Fibroblast of peridontal ligament (primary cell): ENCODE results near the gene TNFRSF14.
"Not testable (repeated sequence)": the region's sequence is repeated elsewhere in the genome, so short reads cannot be mapped to it uniquely, and the experiment has no call there.

ENCODE experiments used
- DNase-seq: peaks from one replicate; pipeline ENCODE4 v3.0.0-alpha.2; 2010; ENCODE audit errors: extremely low read depth

The TNFRSF14 gene

DNA sequence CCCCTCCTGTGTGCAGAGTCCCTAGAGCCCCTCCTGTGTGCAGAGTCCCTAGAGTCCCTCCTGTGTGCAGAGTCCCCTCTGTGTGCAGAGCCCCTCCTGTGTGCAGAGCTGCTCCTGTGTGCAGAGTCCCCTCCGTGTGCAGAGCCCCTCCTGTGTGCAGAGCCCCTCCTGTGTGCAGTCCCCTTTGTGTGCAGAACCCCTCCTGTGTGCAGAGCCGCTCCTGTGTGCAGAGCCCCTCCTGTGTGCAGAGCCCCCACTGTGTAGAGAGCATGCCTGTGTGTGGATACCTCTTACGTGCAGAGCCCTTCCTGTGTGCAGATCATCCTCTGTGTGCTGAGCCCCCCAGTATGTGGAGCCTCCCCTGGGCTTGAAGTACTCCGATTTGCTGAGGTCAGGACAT, 17.8 kb upstream of the TNFRSF14 start:
- no peak for DNase-seq

DNA sequence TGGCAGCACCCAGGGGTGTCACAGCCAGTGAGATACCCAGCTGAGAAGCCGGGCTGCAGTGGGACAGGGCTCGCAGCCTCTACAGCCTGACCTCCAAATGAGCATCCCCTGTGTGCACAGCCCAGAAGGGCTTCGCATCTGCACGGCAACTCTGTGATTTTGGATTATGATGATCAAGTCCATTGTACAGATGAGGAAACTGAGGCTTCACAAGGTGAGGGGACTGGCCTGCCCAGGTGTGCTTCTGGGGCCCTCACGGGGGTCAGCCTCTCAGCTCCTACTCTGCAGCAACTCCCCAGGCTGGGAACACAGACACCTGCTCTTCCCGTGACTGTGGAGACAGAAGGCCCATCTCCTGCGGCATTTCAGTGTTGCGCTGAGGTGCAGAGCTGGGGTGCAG, 17.3 kb upstream of the TNFRSF14 start:
- no peak for DNase-seq

DNA sequence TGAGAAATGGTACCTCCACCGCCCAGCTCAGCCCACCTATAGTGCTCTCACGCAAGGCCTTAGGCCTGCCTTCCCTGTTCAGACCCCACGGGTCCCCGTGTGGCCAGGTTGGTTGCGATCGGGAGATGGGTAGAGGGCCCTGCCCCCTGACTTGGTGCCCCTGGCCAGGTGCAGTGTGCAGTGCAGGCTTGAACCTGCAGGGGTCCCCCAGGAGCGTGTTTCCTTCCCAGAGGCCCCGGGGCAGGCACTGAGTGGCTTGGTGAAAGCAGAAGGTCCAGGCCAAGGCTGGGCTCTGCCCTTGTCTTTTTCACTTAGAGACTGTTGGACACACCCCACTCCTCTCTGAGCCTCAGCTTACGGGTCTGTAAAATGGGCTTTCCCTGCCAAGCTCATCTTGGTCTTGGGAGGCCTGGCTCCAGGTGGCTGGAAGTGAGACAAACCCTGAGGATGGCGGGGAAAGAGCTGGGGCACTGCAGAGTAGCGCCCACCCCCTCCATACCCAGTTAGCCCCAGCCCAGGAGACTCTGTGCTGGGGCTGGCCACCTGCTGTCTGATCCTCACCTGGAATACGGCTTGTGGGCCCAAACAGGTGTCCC, 16.8 kb upstream of the TNFRSF14 start:
- DNase-seq, result no peak

DNA sequence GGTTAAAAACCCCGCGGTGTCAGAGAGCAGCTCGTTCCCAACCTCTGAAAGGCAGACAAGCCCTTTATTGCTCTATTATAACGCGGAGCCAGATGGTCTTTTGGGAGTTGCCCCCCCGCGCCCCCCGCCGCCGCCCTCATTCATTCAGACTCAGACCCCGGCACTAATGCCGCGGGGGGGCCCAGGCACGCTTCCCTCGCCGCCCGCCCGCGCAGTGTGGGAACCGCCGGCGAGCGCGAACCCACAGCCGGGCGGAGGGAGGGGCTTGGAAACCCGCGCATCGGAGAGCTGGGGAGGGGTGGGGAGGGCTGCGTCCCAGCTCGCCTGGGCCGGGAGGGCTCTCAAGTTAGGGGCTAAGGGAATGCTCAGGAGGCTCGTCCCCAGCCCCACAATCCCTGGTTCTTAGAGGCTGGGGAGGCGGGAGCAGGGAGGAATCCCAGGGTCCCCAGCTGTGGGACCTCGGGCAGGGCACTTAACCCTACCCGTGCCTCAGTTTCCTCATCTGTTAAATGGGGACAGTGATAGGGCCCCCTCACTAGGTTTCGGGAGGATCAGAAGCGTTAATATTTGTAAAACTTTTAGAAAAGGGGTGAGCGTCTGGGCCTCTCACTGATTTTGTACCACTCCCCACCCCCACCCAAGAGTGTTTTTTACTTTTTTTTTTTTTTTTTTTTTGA, 15.2 kb upstream of the TNFRSF14 start:
- no peak for DNase-seq

DNA sequence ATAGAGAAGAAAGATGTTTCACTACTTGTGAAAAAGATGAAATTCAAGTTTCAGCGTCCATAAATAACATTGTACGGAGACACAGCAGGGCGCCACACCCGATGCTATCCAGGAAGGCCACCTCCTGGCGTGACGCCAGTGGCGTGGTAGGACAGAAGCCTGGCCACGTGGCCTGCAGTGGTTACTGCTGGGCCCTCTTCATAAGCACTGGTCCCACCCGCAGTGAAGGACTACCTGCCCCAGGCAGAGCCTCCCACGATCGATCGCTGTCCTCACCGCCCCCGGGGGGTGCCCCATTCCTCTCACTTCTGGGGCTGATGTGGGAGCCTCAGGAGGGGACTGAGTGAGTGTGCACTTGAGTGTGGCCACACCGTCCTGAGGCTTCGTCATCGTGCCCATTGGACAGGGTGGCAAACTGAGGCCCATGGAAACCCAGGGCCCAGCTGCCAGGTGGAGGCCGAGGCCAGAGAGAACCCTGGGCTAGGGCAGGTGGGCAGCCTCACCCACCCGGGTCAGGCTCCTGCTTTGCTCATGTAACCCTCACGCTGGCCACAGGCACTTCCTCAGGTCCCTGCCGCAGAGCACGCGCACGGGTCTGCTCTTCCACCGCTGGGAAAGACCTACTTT, 14.4 kb upstream of the TNFRSF14 start:
- DNase-seq, result no peak

DNA sequence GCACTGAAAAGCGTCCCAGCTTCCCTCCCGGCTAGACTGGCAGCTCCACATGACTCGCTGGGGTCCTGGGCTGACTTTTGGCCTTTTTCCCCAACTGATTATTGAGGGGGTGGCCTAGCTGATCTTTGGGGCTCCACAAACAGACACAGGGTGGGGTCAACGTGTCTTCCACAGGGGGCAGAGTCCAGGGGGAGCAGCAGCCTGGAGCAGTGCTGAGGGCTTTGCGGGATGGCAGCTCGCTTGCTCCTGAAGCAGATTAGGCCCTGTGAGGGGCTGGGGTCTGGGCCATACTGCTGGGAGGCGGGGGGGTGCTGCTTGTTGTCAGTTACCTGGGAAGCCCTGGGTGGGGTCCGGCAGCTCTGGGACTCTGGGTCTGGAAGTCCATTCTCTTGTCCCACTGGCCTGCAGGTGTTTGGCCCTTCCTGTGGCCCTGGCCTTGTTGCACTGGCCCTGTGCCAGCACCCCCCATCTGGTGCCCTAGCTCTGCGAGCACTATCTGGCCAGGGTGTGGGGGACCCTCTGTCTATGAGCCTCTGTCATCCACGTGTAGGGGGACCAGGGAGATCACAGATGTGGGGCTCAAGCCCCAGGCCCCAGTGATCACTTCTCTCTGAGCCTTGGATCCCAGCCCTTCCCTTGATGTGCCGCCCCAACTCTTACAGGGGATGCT, 13.8 kb upstream of the TNFRSF14 start:
- DNase-seq, result no peak

DNA sequence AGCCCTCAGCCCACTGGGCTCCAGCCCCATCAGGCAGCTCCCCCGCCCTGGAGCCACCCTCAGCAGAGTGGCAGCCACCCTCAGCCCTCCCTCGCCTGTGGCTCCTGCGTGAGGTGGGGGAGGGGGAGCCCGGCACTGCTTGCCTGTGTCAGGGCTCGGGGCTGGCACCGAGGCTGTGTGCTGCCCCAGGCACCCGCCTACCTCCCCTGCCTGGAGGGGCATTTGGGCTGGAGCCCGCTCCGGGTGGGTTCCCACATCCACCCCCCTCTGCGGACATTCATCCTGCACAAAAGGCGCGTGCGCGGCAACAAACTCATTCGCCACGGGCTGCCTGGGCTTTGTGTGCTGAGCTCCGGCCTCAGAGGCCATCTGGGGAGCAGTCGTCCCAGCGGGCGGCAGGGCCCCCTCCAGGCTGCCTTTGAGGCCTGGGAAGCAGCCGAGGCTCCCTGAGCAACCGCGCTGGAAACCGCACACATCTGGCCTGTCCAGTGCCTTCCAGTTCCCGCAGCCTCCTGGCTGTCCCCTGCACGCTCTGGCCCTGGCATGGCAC, 12.6 kb upstream of the TNFRSF14 start:
- no peak for DNase-seq

DNA sequence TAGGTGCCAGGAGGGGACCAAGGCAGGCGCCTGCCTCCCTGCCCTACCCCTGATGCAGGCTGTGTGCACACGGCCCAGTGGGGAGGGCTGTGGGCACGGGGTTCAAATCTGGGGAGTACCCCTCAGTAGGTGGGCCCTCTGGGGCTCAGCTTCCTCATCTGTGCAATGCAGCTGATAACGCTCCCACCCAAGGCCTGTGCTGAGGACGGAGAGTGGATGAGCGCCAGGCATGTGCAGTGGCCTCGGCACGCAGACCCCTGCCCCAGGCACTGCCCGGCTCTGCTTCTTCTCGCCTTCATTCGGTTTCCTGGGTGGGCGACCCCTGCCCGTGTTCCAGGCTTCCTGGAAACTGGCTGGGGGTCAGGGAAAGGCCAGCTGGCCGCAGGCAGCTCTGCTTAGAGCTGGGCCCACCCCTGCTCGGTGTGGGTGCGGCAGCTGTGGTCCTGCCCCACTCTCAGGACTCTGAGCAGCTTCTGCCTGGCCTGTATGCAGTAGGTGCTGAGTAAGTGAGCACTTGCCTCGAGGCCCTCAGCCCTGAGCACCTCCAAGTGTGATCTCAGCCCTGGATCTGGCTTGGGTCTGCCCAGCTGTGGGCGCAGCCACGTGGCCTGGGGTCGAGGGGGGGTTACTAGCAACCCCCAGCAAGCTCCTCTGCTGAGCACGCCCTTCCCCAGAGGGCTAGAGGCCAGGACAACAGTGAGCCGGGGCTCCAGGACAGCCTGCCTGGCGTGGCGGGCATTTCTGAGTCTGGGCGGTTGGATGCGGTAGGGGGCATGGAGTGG, 11.9 kb upstream of the TNFRSF14 start:
- DNase-seq, result no peak

DNA sequence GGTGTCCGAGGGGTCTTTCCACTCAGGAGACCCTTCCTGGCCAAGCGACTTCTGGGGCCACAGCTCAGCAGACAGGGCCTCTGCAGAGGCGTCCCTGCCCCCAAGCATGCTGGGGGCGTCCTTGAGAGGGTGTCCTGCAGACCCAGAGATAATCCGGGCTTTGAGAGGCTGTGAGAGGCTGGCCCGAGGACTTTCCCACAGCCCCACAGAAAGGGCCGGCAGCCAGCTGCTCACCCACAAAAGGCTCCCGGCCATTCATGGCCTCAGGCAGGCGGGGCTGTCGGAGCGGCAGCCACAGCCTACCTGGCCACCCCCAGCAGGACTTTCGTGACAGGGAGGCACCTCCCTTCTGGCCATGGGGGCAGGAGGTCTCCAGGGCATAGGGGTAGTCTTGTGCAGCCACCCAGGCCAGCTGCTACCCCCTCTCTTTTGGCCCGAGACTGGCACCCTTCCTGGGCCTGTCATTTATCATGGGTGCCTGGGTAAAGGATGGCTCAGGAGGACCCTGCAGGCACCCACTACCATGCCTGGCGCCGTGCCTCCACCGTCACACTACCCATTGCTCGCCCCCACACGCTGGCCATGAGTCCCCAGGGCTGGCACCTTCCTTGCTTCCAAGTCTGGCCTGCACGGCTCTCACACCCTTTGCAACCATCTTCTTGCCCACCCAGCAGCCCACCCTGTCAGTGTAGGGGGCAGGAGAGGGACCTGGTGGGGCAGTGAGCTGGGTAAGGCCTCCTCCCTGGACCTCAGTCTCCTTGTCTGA, 11.1 kb upstream of the TNFRSF14 start:
- no peak for DNase-seq

DNA sequence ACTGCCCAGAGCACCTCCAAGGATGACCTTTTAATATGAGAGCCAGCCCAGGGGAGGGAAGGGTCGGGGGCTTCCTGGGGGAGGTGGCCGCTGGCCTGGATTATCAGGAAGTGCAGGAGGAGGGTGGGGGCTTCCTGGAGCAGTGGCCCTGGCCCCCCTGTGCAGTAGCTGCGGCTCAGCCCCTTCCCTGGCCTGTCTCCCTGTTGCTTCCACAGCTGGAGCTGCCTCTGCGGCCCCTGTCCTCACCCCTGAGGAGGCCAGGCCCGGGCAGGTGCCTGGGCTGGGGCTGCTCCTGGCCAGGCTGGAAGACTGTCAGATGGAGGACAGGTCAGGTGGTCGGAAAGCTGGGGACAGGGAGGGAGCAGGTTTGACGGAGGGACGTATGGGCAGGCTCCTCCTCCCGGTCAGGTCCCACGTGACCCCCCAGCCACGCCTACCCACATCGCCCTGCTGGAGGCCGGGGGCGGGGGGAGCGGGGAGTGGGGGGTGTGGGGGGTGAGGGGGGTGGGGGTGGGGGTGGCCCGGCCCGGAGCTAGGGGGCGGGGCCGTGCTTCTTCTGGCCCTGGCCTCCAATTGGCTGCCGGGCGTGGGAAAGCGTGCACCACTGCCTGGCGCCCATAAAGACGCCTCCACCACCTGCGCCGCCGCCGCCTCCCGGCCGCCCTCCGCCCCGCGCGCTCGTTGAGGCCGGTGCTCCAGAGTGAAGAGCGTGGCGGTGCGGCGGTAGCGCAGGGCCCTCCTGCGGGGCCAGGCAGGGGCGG, 10.2 kb upstream of the TNFRSF14 start:
- DNase-seq, result peak; percentile 47

DNA sequence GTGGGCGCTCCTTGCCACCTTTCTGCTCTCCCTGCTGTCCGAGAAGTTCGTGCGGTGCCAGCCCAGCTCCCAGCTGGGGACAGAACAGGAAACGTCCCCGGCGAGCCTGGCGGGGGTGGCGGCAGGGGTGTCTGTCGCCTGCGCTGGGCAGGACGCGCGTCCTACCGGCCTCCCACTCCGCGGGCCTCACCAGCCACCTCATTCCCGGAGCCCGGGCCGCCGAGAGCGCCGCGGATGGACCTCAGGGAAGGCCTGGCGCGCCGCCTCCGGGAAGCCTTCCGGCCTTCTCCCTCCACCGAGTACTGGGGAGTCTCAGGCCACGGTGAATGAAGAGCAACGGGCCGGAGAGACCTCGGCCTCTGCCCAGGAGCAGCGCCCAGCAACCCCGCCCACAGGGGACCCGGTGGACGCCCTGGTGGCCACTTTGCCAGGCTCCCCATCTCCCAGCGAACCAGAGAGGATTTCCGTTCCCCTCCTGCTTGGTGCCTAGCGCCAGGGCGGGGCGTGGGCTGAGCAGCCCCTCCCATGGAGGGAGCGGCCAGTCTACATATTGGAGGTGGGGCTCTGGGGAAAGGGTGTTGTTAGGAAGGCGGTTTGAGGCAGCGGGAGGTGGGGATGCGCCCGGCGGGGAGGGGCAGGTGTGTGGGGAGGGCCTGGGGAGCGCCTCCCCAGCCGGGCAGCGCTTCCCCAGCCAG, 9.5 kb upstream of the TNFRSF14 start:
- DNase-seq, result peak; percentile 47

DNA sequence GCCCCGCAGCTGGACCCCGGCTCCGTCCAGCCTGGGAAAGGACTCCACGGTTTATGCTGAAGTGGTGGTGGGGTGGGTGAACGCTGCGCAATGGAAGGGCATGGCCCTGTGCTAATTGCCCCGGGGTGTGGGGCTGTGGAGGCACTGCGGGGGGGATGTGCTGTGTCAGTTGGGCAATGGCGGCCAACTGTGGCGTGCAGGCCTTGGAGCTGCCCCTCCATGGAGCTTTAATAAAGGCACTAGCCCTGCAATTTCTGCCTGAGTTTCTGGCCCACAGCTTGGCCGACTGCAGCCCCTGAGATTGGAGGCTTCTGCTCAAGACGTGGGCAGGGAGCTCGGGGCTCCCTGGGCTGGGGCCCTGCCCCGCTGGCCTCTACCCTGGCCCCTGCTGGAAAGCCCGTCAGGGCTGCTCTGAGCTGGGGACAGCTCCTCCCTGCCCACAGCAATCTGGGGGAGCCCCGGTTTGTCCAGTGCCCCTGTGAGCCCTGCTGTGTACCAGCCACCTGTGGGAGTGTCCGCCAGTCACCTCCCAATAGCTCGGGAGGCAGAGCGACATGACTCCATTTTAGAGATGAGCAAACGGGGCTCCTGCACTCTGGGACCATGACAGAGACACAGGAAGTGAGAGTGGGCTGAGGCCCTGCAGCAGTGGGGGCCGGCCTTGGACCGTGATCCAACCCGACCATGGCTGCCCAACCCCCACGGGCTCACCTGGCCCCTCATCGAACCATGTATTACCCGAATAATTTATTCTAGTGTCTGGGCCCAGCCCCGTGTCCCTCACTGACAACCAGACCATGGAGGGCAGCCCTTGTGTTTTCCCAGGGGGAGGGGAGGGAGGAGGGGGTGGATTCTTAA, 8.7 kb upstream of the TNFRSF14 start:
- no peak for DNase-seq

DNA sequence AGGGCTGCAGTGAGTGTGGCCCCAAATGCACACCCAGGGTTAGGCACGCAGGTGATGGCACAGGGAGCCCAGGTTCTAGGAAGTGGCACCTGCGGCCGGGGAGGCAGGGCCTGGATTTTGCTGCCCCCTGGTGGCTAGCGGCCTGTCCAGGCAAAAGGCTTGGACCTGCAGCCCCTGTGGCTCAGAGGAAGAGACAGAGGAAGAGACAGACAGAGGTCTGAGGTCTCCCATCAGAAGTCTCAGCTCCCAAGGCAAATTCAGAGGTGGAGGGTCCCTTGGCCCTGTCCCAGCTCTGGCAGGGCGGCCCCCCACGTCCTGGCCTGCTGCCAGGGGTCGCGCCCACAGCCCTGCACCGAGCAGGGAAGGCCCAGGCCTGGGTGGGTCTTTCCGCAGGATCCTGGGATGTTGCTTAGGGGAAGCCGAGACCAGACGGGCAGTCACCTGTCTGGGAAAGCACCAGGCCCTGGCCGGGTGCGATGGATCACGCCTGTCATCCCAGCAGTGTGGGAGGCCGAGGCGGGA, 8.0 kb upstream of the TNFRSF14 start:
- DNase-seq, result peak; percentile 51

DNA sequence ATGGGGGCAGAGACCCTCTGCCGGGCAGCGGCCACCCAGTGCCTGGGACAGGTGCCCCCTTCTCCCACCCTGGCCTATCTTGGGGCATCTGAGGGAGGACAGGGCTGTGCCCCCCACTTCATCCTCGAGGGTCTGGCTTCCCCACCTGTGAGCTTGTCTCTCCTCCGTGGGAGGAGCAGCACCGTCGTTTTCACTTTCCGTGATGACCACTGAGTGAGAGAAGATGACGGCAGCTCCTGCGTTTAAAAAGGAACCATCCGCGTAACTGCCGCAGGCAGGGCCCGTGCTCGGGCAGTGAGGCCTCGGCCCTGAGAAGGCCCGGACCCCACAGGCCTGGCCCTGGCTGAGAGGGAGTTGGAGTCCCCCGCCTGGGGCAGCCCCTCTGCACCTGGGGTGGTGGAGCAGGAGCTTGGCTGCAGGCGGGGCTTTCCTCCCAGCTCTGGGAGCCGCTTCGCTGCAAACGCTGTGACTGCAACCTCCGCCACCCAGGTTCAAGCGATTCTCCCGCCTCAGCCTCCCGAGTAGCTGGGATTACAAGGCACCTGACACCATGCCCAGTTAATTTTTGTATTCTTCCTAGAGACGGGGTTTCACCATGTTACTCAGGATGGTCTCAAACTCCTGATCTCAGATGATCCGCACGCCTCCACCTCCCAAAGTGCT, 6.7 kb upstream of the TNFRSF14 start:
- DNase-seq, result not testable (repeated sequence)

DNA sequence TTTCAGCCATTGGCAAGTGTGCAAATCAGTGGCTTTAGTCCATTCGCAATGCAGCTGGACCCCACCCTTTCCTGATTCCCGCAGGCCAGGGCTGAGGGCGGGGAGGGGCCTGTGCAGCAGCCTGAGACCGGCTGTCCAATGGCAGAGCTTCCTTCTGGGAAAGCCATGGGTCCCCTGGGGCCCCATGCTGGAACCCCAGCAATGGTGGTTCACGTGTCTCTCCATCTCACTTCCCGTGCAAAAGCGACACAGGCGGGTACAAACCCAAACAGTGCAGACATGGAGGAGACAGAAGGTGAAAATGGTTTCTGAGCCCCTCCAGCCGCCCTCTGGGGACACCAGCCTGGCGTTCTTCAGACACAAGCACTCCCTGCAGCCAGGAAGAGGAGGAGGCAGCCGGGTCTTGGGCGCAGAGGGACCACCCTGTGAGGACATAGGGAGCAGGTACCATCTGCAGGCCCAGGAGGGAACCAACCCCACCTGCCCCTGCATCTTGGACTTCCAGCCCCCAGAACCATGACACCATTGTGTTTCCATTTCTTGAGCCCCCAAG, 5.8 kb upstream of the TNFRSF14 start:
- not testable (repeated sequence) for DNase-seq

DNA sequence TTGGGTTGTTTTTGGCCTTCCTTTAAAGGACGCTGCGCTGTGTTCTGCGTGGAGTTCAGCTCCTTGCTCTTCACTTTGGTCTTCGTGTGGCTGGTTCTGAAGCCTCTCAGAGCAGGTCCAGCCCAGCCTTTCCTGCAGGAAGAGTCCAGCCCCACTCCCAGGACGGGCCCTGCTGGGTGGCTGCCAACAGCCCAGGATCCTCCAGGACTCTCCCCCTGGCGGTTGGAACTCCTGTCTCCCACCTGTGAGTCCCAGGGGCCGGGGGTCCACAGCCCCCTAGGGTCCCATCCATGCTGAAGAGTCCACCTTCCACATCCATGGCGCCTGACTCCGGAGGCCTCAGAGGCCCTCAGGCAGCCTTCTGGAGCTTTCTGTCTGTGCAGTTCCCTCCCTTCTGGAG, 4.6 kb upstream of the TNFRSF14 start:
- not testable (repeated sequence) for DNase-seq

DNA sequence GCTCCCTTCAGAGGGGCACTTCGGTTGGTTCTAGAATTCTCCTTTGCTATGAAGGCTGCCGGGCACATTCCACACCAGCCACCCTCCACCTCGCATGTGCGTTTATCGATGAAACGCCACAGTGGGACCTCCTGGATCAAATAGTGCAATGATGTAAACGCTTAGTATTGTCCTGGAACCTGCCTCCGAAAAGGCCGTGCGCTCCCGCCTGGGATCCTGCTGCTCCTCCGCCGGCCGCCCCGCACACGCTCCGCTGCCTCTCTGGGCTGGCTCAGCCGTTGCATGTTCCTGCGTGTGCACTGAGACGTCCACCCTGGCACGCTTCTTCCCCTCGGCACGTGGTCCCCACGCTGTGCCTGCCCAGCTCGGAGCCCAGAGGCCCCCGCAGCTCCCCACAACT, 4.0 kb upstream of the TNFRSF14 start:
- DNase-seq, result no peak

DNA sequence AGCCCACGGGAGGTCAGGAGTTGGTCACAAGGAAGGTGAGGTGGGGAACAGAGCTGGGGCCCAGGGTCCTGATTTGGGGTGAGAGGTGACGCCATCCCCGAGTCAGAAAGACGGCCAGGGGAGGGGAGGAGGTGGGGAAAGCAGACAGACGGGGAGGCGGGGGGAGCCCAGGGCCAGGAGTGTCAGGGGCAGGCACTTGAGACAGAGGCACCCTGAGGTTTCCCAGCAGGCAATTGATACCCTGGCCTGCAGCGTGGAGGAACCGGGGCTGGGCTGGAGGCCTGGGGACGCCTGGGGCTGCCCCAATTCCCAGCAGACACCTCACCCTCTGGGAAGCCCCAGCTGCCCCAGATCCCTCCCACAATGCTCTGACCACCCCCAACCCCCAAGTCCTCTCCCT, 3.1 kb upstream of the TNFRSF14 start:
- not testable (repeated sequence) for DNase-seq
